Naive B cell (primary cell): ENCODE measurements around the gene TOM1L2. TPM values are rescaled to one million over a fixed set of nuclear protein-coding genes. Genes with fewer than 3 reads are reported as not detected.
A peak's percentile ranks its signal among the peaks of the same experiment; 100 is the strongest.

Experiments
- ATAC-seq, 2 donors: fragments of 150-1000 bp; cut with Tn5 transposase; 2 replicates each; pipeline ENCODE4 v1.10.0; 2021; ENCODE audit warnings: low read depth in 2 of 2, mild to moderate bottlenecking in 2 of 2, moderate library complexity in 2 of 2
- DNase-seq: peaks from one replicate; pipeline ENCODE4 v3.0.0; 2022
- H3K27ac Mint-ChIP-seq, 6 donors: one replicate each; pipeline ENCODE4 v1.8.0; 2020 to 2022; ENCODE audit warnings: mild to moderate bottlenecking in 6 of 6, mixed read lengths in 6 of 6, moderate library complexity in 5 of 6, inconsistent platforms in 2 of 6
- H3K27me3 Mint-ChIP-seq, 3 donors: one replicate each; pipeline ENCODE4 v1.8.0; 2021 to 2022; ENCODE audit warnings: mixed read lengths in 3 of 3, mild to moderate bottlenecking in 1 of 3
- H3K36me3 Mint-ChIP-seq, 2 donors: one replicate each; pipeline ENCODE4 v1.8.0; 2020 to 2022; ENCODE audit warnings: mixed read lengths in 2 of 2, inconsistent platforms in 1 of 2, mild to moderate bottlenecking in 1 of 2
- H3K4me1 Mint-ChIP-seq, 3 donors: one replicate each; pipeline ENCODE4 v1.8.0; 2020 to 2022; ENCODE audit warnings: mixed read lengths in 3 of 3, inconsistent platforms in 1 of 3, mild to moderate bottlenecking in 1 of 3, moderate library complexity in 1 of 3
- H3K4me3 Mint-ChIP-seq, 8 donors: one replicate each; pipeline ENCODE4 v1.8.0; 2020 to 2022; ENCODE audit warnings: mild to moderate bottlenecking in 8 of 8, mixed read lengths in 8 of 8, moderate library complexity in 8 of 8, inconsistent platforms in 2 of 8
- H3K9me3 Mint-ChIP-seq, 7 donors: one replicate each; pipeline ENCODE4 v1.8.0; 2020 to 2022; ENCODE audit warnings: mixed read lengths in 7 of 7, mild to moderate bottlenecking in 5 of 7, inconsistent platforms in 2 of 7, moderate library complexity in 1 of 7
- polyA plus RNA-seq, 6 donors: library from polyadenylated mRNA; unstranded; fragments of 300-500 nt; fragmentation: Illumina TruSeq; gene quantifications; one replicate each; pipeline ENCODE4 v1.2.3, GENCODE V29; 2021; ENCODE audit warnings: low read depth in 6 of 6

The TOM1L2 gene
- polyA plus RNA-seq, 6 donors from 2014 or later: 2.5 to 7.0 (median 3.0) TPM

- Mint-ChIP-seq H3K9me3 (no peaks in the 10 kb centered on the region), H3K36me3 (no peaks in the 10 kb centered on the region), H3K27ac (peak overlapping the region in 2 of 6 donors; percentile 60 to 84), H3K4me1 (peaks cover 10 to 32% (median 28%) of the 10 kb centered on the region in 3 donors), H3K4me3 (peak overlapping the region in 2 of 8 donors; percentile 12 to 52), H3K27me3 (no peaks in the 10 kb centered on the region)
- no peak for DNase-seq
- no peak for ATAC-seq
These were observed 129.9 kb downstream of the TOM1L2 start for GRCh38 chr17:17842111-17842876.

- no peaks in the 10 kb centered on the region for H3K27me3 Mint-ChIP-seq
- DNase-seq (no peak), ATAC-seq (no peak)
- peaks cover 15 to 37% (median 33%) of the 10 kb centered on the region in 3 donors for H3K4me1 Mint-ChIP-seq
- no peaks in the 10 kb centered on the region for H3K36me3 Mint-ChIP-seq
- no peaks in the 10 kb centered on the region for H3K9me3 Mint-ChIP-seq
- H3K27ac Mint-ChIP-seq: peak overlapping the region in 4 of 6 donors; percentile 21 to 100 (median 72)
- H3K4me3 Mint-ChIP-seq: peak overlapping the region in 3 of 8 donors; percentile 5 to 59 (median 52)
These were observed 130.6 kb downstream of the TOM1L2 start for GRCh38 chr17:17841601-17842025.

DNA sequence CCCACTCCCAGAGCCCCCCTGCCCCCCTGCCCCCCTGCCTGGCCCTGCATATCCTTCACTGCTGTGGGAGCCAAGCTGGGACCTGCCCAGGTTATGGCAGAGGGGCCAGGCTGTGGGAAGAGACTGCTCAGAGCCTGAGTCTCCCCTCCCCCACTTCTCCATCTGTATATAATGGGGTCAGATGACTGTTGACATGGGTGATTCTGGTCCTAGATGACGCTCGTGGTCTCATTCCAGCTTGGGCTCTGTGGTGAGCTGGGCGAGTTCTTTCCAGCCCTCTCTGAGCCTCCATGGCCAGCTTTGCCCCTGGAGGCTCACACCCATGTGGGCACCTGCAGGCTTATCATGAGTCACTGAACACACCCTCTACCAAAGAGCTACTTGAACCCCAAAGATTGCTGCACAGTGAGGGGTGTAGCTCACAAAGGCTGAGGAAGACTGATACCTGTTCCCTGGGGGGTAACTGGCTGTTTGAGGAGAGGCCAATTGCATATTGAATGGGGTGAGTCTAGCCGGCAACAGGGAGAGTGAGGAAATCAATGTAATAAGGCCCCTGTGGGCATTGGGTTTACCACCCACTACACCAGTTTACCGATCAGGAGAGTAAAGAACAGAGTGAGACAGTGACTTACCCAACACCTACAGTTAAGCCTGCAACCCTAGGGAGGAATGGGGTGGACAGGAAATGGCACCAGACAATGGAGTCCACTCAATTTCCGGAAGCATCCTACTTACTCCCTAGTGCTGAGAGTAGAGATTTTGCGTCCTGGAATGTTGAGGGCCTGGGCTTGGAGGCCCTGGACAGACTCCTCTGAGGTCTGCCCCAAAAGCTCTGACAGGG is 131.2 kb downstream of the TOM1L2 start:
- Mint-ChIP-seq H3K36me3 (no peaks in the 10 kb centered on the region), H3K4me3 (peak overlapping the region; percentile 48 to 88 (median 70)), H3K27ac (peak overlapping the region; percentile 83 to 100 (median 95)), H3K9me3 (no peaks in the 10 kb centered on the region), H3K4me1 (peaks cover 17 to 40% (median 35%) of the 10 kb centered on the region in 3 donors), H3K27me3 (no peaks in the 10 kb centered on the region)
- DNase-seq: no peak
- ATAC-seq: no peak

DNA sequence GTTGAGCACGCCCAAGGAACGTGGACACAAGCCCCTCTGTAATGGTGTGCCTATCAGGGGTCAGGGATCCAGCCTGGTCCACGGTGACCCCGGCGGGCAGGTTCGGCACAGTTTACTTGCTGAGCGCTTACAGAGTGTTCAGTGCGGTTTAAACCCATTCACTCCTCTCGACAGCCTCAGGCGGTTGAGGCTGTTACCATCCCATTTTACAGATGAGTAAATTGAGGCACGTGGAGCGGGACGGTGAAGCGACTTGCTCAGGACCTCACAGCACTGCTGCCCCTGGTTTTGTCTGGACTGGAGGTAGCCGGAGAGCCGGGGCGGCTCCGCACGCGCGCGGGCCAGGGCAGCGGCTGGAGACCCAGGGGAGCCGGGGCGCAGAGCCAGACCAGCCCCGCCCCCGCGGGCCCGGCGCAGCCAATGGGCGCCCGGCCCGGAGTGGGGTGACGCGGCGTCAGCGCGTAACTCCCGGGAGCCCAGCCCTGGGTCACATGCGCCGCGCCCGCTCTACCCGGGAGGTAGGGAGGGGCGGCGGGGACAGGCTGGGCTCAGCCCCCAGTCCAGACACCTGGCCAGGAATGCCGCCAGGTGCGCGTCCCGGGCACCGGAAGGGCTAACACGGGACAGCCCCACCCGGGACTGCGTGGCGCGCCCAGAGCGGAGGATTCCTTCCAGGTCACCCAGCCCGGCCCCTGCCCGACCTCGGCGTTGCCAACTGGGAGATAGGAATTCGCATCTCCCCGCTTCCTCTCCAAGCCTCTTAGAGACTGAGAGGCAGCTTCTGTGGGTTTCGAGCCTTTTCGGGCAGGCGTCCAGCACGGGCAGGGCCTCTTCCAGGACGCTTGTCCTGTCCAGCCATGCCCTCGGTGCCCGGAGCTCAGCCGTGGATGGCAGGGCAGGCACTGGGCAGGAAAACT is 132.2 kb downstream of the TOM1L2 start:
- no peaks in the 10 kb centered on the region for H3K27me3 Mint-ChIP-seq

DNA sequence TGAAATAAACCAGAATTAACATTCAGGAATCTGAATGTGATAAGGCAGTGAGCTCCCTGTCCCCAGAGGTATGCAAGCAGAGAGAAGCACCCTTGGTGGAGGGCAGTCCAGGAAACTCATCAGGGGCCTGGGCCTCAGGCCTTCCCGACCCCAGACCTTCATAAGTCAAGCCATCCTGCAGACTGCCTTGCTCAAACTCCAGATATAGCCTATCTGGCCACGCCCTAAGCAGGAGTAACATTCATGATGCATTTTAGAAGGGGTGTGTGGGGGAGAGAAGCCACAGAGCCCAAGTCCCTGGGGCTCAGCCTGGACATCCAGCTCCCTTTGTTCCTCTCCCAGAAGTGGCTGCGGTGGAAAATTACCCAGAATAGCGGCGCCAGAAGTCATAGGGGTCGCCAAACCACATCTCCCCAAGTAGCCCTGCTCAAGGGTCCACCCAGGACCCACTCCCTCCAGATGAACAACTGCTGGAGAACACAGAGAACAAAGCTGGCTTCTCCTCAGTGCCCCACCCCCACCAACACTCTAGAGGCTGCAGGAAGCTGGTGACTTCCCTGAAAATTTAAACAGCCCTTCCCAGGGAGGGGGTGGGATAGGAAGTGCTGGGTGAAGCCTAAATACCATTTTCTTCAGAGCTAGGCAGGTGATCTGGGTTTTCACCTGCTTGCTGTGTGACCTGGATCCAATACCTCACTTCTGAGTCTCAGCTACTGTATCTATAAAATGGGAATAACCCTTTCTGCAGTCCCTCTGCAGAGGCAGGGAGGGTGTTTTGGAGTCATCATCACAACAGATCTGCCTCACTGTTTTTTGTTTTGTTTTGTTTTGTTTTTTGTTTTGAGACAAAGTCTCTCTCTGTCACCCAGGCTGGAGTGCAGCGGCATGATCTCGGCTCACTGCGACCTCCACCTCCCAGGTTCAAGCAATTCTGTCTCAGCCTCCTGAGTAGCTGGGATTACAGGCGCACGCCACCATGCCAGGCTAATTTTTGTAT is 133.9 kb downstream of the TOM1L2 start:
- Mint-ChIP-seq H3K36me3 (no peaks in the 10 kb centered on the region), H3K9me3 (no peaks in the 10 kb centered on the region), H3K27me3 (no peaks in the 10 kb centered on the region), H3K27ac (peak overlapping the region in 4 of 6 donors; percentile 79 to 100 (median 98)), H3K4me1 (peaks cover 36 to 65% (median 62%) of the 10 kb centered on the region in 3 donors), H3K4me3 (peak overlapping the region; percentile 16 to 97 (median 90))
- ATAC-seq: no peak
- DNase-seq: no peak

More for the DNA sequence above, 132.2 kb downstream of the TOM1L2 start:
- DNase-seq (peak; percentile 86), ATAC-seq (peak; percentile 65 to 67)
- H3K27ac Mint-ChIP-seq: peak overlapping the region; percentile 89 to 100 (median 95)
- H3K4me1 Mint-ChIP-seq: peaks cover 22 to 48% (median 44%) of the 10 kb centered on the region in 3 donors
- H3K36me3 Mint-ChIP-seq: no peaks in the 10 kb centered on the region
- peak overlapping the region; percentile 70 to 97 (median 82) for H3K4me3 Mint-ChIP-seq
- H3K9me3 Mint-ChIP-seq: no peaks in the 10 kb centered on the region

GRCh38 chr17:17837380-17837821 is 134.8 kb downstream of the TOM1L2 start:
- Mint-ChIP-seq H3K36me3 (no peaks in the 10 kb centered on the region), H3K9me3 (no peaks in the 10 kb centered on the region), H3K27me3 (no peaks in the 10 kb centered on the region), H3K4me1 (peaks cover 37 to 67% (median 64%) of the 10 kb centered on the region in 3 donors), H3K27ac (peak overlapping the region; percentile 96 to 100 (median 98)), H3K4me3 (peak overlapping the region; percentile 85 to 97 (median 92))
- ATAC-seq: no peak
- DNase-seq: no peak

DNA sequence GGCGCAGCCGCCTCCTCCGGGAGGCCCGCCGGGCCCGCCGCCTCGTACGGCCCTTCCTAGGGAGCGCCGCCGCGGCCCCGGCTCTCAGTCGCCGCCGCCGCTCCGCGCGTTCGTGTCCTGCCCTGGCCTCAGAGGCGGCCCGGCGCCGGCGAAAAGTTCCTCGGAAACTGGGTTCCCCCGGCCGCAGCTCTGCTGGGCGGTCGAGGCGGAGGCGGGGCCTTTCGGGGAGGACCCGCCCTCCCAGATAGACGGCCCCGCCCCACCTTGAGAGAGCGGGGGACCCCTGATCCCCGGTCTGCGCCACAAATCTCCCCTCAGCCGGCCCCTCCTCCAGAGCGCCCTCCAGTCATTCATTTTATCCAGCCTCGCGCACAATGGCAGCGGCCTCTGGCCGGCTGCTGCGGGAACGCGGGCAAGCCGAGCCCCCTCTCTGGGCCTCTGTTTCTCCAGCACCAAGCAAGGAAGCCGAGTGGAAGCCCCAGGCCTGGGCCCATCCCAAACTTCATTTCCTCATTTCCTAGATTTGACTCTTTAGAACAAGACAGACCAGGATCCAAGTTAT is 135.3 kb downstream of the TOM1L2 start, which contains the start of gene SREBF1:
Gene SREBF1, minus strand, starts transcription at position 169 of the 562 bp plus-strand sequence. CDS start 169 bp downstream, outside the sequence.
- Mint-ChIP-seq H3K27me3 (no peaks in the 10 kb centered on the region), H3K36me3 (no peaks in the 10 kb centered on the region), H3K9me3 (no peaks in the 10 kb centered on the region), H3K4me1 (peaks cover 41 to 72% (median 69%) of the 10 kb centered on the region in 3 donors), H3K4me3 (peak within 1 kb of the TSS; percentile 85 to 97 (median 92)), H3K27ac (peak within 1 kb of the TSS; percentile 98 to 100 (median 100))
- peak; percentile 34 to 35 for ATAC-seq
- DNase-seq: peak; percentile 60

DNA sequence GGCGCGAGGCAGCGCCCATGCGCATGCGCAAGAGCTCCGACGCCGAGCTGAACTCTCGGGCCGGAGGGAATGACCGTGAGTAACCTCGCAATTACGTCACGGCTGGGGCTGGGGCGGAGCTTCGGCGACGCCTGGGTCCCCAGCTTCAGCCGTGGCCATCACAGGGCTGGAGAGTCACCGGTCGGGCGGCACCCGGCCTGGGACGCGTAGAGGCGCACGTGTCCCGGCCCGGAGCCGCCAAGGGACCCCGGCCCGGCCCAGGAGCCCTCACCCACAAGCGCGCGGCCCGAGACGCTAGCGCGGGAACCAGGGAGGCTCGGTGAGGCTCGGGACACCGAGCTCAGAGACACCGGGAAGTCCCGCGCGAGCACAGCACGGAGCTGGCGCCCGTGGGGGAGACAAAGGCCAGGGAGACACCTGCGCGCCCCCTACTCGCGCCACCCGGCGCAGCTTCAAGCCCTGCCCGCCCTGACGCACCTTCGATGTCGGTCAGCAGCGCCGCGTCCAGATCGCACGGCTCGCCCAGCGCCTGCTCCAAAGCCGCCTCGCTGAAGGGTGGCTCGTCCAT is 135.9 kb downstream of the TOM1L2 start:
- H3K36me3 Mint-ChIP-seq: no peaks in the 10 kb centered on the region
- H3K27me3 Mint-ChIP-seq: no peaks in the 10 kb centered on the region
- peaks cover 41 to 73% (median 70%) of the 10 kb centered on the region in 3 donors for H3K4me1 Mint-ChIP-seq
- H3K27ac Mint-ChIP-seq: peak overlapping the region; percentile 87 to 100 (median 100)
- no peaks in the 10 kb centered on the region for H3K9me3 Mint-ChIP-seq
- peak overlapping the region; percentile 84 to 97 (median 92) for H3K4me3 Mint-ChIP-seq
- peak; percentile 97 for DNase-seq
- ATAC-seq: peak; percentile 55 to 64

DNA sequence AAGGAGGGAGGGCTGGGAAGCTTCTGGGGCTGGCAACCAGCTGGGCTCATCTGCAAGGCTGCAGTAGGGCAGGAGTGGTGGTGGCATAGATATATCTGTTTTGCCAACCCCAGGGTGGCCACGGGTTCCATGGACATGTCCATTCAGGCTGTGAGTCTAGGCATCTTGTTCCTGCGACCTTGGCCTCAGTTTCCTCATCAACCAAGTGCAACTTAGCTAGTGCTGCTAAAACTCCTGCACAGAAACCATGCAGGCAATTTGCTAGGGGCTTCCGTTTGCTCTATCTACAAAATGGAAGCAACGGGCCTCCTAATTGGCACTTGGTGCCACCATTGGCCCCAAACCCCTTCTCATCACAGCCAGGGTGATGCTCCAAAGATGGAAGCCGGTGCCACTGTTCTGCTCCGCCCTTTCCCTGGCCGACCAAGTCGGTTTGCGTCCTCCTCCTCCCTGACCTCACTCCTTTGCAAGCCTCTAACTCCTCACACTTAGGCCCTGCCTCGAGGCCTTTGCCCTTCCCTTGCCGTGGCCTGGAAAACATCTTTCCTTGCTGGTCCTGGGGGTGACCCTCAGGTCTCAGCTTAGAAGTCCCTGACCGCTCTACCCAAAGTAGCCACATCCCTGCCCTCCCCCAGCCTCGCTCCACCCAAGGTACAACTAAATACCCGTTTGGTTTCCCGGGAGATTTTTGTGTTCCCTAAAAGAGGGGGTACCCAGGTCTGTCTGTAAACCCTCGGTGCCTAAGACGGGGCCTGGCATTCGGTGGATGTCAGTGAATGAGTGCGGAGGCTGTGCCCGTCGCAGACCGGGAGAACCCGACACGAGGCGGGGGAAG is 136.6 kb downstream of the TOM1L2 start:
- H3K4me1 Mint-ChIP-seq: peaks cover 36 to 67% (median 64%) of the 10 kb centered on the region in 3 donors
- no peaks in the 10 kb centered on the region for H3K9me3 Mint-ChIP-seq
- H3K27me3 Mint-ChIP-seq: no peaks in the 10 kb centered on the region
- peak overlapping the region; percentile 84 to 97 (median 92) for H3K4me3 Mint-ChIP-seq
- peak overlapping the region; percentile 87 to 100 (median 100) for H3K27ac Mint-ChIP-seq
- no peaks in the 10 kb centered on the region for H3K36me3 Mint-ChIP-seq
- no peak for ATAC-seq
- DNase-seq: no peak

DNA sequence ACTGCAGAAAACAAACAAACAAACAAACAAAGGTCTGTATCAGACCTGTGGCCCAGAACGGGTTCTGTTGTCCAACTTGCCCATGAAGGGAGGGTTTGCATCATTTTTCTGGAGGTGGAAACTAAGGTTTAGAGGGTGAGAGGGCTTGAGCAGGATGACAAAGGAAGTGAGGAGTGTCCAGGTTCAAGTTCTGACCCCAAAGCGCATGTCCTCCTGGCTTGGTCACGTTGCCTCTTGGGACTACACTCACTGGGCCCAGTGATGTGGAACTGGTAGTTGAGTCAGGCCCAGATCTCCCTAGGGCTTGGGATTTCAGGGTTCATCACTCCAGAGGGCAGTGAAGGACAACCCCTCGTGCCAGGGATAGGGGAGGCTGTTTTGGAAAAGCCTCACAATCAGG is 137.2 kb downstream of the TOM1L2 start:
- Mint-ChIP-seq H3K4me3 (peak overlapping the region; percentile 85 to 97 (median 90)), H3K9me3 (no peaks in the 10 kb centered on the region), H3K27me3 (no peaks in the 10 kb centered on the region), H3K27ac (peak overlapping the region; percentile 99 to 100 (median 100)), H3K36me3 (no peaks in the 10 kb centered on the region), H3K4me1 (peaks cover 36 to 67% (median 64%) of the 10 kb centered on the region in 3 donors)
- DNase-seq (no peak), ATAC-seq (no peak)
